IPS DF 4.7 (cell line): ENCODE results near the gene SLC9A5.

Source experiments
- DNase-seq: peaks from one replicate; pipeline ENCODE4 v3.0.0-alpha.2; 2013; ENCODE audit warnings: low spot score; ENCODE audit errors: extremely low read depth

The SLC9A5 gene

GRCh38 chr16:67213197-67214019, 35.4 kb upstream of the SLC9A5 start:
- no peak for DNase-seq

DNA sequence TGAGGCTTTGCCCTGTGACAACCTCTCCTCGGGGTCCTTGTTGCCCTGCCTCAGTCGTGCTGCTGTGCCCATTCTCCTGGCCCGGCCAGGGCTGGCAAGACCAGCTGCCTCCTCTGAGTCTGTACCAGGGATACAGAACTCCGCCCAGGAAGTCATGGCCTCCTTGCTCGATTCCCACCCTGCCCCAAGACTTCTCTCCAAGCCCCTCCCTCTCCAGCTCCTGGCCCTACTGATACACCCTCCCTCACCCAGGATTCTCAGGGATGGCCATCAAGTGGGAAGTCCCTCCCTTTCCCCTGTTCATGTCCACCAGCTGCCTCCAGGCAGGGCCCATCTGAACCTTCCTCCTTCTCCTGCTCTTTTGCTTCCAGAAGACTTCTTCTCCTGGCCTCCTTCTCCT, 33.1 kb upstream of the SLC9A5 start:
- no peak for DNase-seq

- no peak for DNase-seq
These were observed 31.9 kb upstream of the SLC9A5 start for GRCh38 chr16:67216612-67217490.

- no peak for DNase-seq
These were observed 24.8 kb upstream of the SLC9A5 start for GRCh38 chr16:67223992-67224391.

- no peak for DNase-seq
These were observed 22.4 kb upstream of the SLC9A5 start for GRCh38 chr16:67226295-67226803.

GRCh38 chr16:67226804-67227566, 21.8 kb upstream of the SLC9A5 start, which contains the start of gene TMEM208:
Gene TMEM208, plus strand, starts transcription at chr16:67227130. Its CDS starts 89 bp downstream, at chr16:67227219.
- peak; percentile 92 for DNase-seq

GRCh38 chr16:67227567-67227921, 21.2 kb upstream of the SLC9A5 start:
- DNase-seq = no peak

DNA sequence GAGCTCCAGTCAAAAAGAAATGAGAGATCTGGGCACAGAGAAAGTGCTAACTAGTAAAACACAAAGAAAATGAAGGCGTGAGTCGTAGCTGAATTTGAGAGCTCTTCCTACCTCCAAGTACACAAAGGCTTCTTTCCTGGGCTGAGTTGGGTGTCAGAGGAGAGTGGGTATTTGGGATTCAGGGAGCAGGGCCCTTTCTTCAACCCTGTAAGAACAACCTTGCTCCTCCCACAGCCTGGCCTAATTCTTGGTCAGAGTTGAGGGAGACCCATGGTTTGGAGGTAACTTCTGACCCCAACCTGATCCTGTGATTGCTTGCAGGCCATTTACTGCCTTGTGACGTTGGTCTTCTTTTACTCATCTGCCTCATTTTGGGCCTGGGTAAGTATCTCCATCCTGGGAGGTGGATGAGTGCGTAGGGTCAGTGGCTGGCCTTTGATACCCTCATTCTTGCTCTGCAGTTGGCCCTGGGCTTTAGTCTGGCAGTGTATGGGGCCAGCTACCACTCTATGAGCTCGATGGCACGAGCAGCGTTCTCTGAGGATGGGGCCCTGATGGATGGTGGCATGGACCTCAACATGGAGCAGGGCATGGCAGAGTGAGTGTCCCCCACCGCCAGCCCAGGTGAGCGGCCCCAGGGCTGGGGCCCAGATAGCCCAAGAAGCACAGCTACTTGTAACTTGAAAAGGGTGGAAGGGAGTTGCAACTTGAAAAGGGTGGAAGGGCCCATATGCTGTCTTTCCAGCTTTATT, 20.6 kb upstream of the SLC9A5 start:
- no peak for DNase-seq

GRCh38 chr16:67228905-67229304, 19.9 kb upstream of the SLC9A5 start:
- no peak for DNase-seq

DNA sequence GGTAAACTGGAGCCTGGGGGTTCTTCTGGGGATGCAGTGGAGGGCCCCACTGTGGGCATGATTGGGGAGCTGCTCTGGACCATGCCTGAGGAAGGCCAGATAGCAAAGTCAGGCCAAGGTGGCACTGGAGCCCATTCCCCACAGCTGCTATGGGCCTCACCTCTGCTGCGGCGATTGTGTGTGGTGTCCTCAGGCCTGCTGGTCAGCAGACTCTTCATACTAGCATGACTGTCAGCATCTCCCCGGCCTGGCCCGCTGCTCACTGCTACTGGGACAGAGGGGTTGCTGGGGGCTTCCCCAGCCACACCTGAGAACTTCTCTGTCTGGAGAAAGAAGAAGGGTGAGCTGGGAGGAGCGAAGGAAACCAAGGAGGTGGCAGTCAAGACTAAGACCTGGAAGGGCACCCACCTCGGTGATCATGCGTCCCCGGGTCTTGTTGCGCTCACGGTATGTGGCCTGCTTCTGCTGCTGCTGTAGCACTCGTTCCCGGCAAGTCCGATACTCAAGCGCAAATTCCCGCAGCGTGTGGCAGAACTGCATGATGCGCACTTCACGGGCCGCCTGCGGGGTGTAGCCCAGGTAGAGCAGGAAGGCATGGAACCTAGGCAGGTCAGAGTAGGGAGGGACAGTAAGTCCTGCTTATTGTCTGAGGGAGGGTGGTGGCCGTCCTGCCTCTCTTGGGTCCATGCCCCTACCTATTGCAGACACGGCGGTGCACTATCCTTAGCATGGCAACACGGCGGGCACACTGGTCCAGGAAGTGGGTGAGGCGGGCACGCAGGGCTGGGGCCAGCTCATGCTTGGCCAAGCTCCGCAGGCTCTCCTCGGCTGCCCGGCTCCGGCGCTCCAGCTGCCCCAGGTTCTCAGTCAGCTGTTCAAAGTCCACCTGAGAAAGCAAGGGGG, 18.6 kb upstream of the SLC9A5 start:
- no peak for DNase-seq

DNA sequence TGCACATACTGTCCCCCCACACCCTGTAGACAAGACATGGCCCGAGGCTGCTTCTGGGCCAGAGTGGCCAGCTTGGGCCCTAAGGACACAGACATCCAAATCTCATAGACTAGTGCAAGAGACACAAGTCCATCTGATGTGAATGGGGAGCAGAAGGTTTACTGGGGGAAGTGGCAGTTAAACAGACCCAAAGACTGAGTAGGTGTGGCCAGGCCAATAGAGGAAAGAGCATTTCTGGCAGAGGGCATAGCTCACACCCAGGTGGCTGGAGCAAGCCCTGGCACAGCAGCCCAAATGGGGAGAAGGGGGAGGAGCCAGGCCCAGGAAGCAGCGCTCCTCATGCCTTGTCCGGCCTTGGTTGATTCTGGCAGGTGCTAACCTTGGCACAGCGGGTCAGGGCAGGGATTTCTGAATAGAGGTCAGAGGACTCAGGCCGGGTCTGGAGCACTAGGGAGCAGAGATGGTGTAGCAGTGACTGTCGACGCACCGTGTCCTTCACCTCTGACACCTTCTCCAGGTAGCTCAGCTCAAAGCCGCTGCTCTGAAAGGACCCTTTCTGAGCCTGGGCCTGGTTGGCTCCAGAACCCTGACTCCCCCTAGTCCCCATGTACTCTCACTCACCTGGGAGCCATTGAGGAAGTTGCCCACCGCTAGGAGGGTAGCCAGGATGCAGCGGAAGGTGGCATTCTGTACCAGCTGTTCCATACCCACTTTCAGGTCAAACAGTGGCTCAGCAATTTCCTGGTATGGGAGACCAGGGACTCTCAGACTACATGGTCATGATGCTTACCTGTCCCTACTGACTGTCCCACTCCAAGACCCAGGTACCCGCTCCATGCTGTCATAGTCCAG, 17.7 kb upstream of the SLC9A5 start:
- DNase-seq = no peak

GRCh38 chr16:67233596-67233995, 15.2 kb upstream of the SLC9A5 start:
- DNase-seq = no peak

DNA sequence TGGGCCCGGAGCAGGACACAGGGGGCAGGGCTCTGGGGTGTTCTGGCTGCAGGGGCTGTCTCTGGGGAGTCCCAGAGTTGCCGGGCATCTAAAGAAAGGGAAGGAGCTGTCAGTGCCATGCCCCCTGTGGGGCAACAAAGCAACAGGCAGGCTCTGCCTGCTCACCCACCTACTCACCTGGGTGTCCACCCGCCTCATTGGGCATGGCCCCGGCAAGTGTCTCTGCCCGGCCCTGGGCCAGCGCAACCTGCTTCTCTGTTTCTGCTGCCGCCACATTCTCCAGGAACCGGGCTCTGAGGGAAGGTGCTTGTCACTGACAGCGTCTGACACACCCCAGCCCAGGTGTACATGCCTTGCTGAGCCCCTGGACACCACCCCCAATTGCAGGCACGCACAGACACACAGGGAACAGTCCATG, 14.6 kb upstream of the SLC9A5 start:
- DNase-seq = no peak

- no peak for DNase-seq
These were observed 12.8 kb upstream of the SLC9A5 start for GRCh38 chr16:67235816-67236562.

- DNase-seq = no peak
These were observed 12.0 kb upstream of the SLC9A5 start for GRCh38 chr16:67236563-67237395.

- no peak for DNase-seq
These were observed 11.1 kb upstream of the SLC9A5 start for GRCh38 chr16:67237396-67238277.
